Endothelial cell of umbilical vein (primary cell): ENCODE data around the gene RPRML. TPM values are rescaled to one million over a fixed set of nuclear protein-coding genes. Genes with fewer than 3 reads are reported as not detected.

Source experiments
- BruUV-seq: library from RNA; stranded (reverse); fragments of 400-500 nt; replicated peaks from 2 replicates; lab custom pipeline; 2021; lab: Mats Ljungman, UMichigan
- CTCF ChIA-PET: fragments of 300-600, 350-600 bp; sonication (Branson Sonifier 250); formaldehyde crosslinking; loops from one replicate; lab custom pipeline; 2021; ENCODE audit warnings: antibody characterized with exemption, inconsistent platforms; lab: Charles Lee
- POLR2A ChIA-PET: fragments of 300-600, 350-600 bp; sonication (Branson Sonifier 250); formaldehyde crosslinking; loops from one replicate; lab custom pipeline; 2021; ENCODE audit warnings: antibody characterized with exemption, inconsistent platforms; lab: Charles Lee
- DNase-seq: peaks from one replicate; pipeline ENCODE4 v3.0.0-alpha.2; 2011; ENCODE audit warnings: low read depth, low spot score
- FAIRE-seq: peaks from 2 replicates; lab custom pipeline; 2011; peaks lifted over from hg19 to GRCh38; lab: Jason Lieb, UNC
- H2AFZ ChIP-seq: 2 replicates; pipeline ENCODE4 v1.6.0; 2012; ENCODE audit warnings: low read depth, low read length, control low read depth, inconsistent platforms
- H3K27ac ChIP-seq: 2 replicates; pipeline ENCODE4 v1.5.1; 2011; ENCODE audit warnings: low read depth, mild to moderate bottlenecking, control low read depth, low read length, moderate library complexity; ENCODE audit not compliant: insufficient read depth
- H3K27me3 ChIP-seq, 2 experiments: 2 replicates each; pipeline versions ENCODE4 v1.6.0 to v1.6.1; 2011; ENCODE audit warnings: low read length in 2 of 2, mixed read lengths in 1 of 2; ENCODE audit not compliant: control insufficient read depth in 2 of 2, insufficient read depth in 2 of 2
- H3K36me3 ChIP-seq, 2 experiments: 2 replicates in 1 of 2; 3 replicates in 1 of 2; pipeline ENCODE4 v1.5.1; 2011; ENCODE audit warnings: low read length in 2 of 2, mild to moderate bottlenecking in 1 of 2, moderate library complexity in 1 of 2; ENCODE audit not compliant: control insufficient read depth in 2 of 2, insufficient read depth in 2 of 2; ENCODE audit errors: extremely low read depth in 1 of 2
- H3K4me1 ChIP-seq: 3 replicates; pipeline ENCODE4 v1.5.1; 2011; ENCODE audit warnings: mild to moderate bottlenecking, low read length; ENCODE audit not compliant: control insufficient read depth, insufficient read depth; ENCODE audit errors: extremely low read depth
- H3K4me2 ChIP-seq: 2 replicates; pipeline ENCODE4 v1.6.1; 2011; ENCODE audit warnings: low read length, control low read depth, mixed read lengths; ENCODE audit not compliant: insufficient read depth
- H3K4me3 ChIP-seq, 3 experiments: fragments of 200-600 bp in 1 of 3; sonication (generic), shearing (Covaris generic) in 1 of 3; replicated peaks in 1 of 3; 2 replicates each; pipeline ENCODE4 v1.5.1; 2011 to 2016; ENCODE audit warnings: control low read depth in 3 of 3, low read length in 3 of 3, mild to moderate bottlenecking in 2 of 3, inconsistent platforms in 1 of 3, low read depth in 1 of 3, moderate library complexity in 1 of 3; ENCODE audit not compliant: insufficient read depth in 1 of 3
- H3K79me2 ChIP-seq: 2 replicates; pipeline ENCODE4 v1.6.0; 2012; ENCODE audit warnings: low read length, inconsistent platforms; ENCODE audit not compliant: control insufficient read depth, insufficient read depth
- H3K9ac ChIP-seq: replicated peaks from 2 replicates; pipeline ENCODE3; 2011; ENCODE audit warnings: low read length, control low read depth; ENCODE audit not compliant: insufficient read depth; ENCODE audit errors: extremely low read depth
- H3K9me1 ChIP-seq: replicated peaks from 3 replicates; pipeline ENCODE4 v1.6.0; 2011; ENCODE audit warnings: mild to moderate bottlenecking, low read length; ENCODE audit not compliant: control insufficient read depth, insufficient read depth; ENCODE audit errors: extremely low read depth
- H3K9me3 ChIP-seq: replicated peaks from 2 replicates; pipeline ENCODE4 v1.5.1; 2012; ENCODE audit warnings: low read length, inconsistent platforms; ENCODE audit not compliant: control insufficient read depth, insufficient read depth
- H4K20me1 ChIP-seq: replicated peaks from 2 replicates; pipeline ENCODE3; 2011; ENCODE audit warnings: mild to moderate bottlenecking, low read length; ENCODE audit not compliant: control insufficient read depth, insufficient read depth; ENCODE audit errors: extremely low read depth
- FOS ChIP-seq: IDR thresholded peaks from 2 replicates; pipeline ENCODE4 v1.6.1; 2011; ENCODE audit warnings: mild to moderate bottlenecking, low read length, moderate library complexity, borderline replicate concordance; ENCODE audit not compliant: insufficient read depth
- JUN ChIP-seq: IDR thresholded peaks from 2 replicates; pipeline ENCODE4 v1.6.1; 2011; ENCODE audit warnings: borderline replicate concordance, low read depth; ENCODE audit not compliant: insufficient read length, insufficient read depth
- POLR2AphosphoS5 ChIP-seq: IDR thresholded peaks from 2 replicates; pipeline ENCODE4 v1.6.1; 2012; ENCODE audit warnings: low read depth, mild to moderate bottlenecking, control low read depth, low read length, moderate library complexity; ENCODE audit not compliant: insufficient read depth
- dilution Hi-C: fragments of 300-500 bp; cut with MboI; formaldehyde crosslinking; loops from one replicate; pipeline ENCODE4 v1.15.0; 2019; ENCODE audit warnings: low sequenced_read_pairs; ENCODE audit not compliant: extremely low pct_ligation_motif_present
- intact Hi-C: fragments of 100-400 bp; cut with micrococcal nuclease; formaldehyde crosslinking; loops from one replicate; pipeline ENCODE4 v1.10.0; 2022
- polyA plus RNA-seq, 4 experiments: library from polyadenylated mRNA; depleted of rRNA in 3 of 4; stranded (reverse) in 3 of 4; unstranded in 1 of 4; fragments of >200 nt; gene quantifications; 2 replicates each; pipeline versions ENCODE4 v1.2.1 to v1.2.3, GENCODE V29; 2011 to 2012; ENCODE audit warnings: missing spikeins in 1 of 4
- total RNA-seq: library from RNA; stranded (reverse); gene quantifications from 2 replicates; pipeline ENCODE4 v1.2.3, GENCODE V29; 2021
- TF ChIP-seq, protein P1 (sequence below), 2 donors: IDR thresholded peaks; 1 replicate in 1 of 2; 2 replicates in 1 of 2; pipeline ENCODE4 v1.5.1; 2011; ENCODE audit warnings: low read length in 2 of 2, mild to moderate bottlenecking in 2 of 2, moderate library complexity in 2 of 2, control low read depth in 1 of 2, inconsistent platforms in 1 of 2, low read depth in 1 of 2; ENCODE audit not compliant: insufficient read depth in 1 of 2; ENCODE audit errors: extremely low read depth in 1 of 2

Gene RPRML
- total and polyA plus RNA-seq, 2 donors (not counting 3 experiments of a cell fraction or from before 2014, with no cell fraction given), result 0.08 TPM; not detected in 1

DNA sequence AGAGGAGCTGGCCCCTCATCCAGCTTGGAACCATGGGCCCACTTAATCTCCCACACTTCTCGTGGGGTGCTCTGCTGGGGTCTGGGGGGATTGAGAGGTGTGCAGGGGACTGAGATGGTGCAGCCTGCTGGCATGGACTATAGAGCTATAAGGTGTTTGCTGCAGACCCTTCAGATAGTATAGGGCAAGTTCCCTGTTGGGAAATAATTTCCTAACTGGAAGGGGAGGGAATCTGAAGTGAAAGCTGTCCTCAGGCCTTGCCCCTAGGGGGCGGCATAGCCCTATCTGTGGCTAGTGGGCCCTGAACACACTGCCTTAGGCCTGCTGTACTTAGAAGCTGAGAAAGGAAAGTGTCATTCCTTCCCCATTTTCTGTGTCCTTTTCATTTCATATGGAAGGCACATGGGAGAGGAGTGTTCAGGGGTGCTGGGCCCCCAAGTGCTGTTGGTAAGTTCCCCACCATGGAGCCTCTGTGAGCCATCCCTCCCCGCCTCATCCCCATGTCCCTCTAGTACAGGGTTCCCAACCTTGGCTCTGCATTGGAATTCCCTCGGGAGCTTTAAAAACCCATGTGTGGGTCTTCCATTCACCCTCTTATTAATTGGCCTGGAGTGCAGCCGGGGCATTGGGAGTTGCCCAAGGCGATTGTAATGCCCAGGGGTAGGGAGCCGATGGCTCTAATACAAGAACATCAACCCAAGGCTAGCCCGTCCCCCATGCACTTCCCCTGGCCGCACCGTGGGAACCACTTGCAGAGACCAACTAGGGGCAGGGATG lies 36.4 kb downstream of the RPRML start:
- H4K20me1 ChIP-seq, result no peaks in the 10 kb centered on the region
- no peaks in the 10 kb centered on the region for H3K9me1 ChIP-seq
- peaks cover 8 to 18% of the 10 kb centered on the region in 2 experiments for H3K36me3 ChIP-seq
- no TSS peak for BruUV-seq
- no peak overlapping the region for H3K4me3 ChIP-seq
- FAIRE-seq, result peak; percentile 95
- intact Hi-C loops, result loop anchor here (1.0 to 5.0 kb wide), 2 partner anchors 59 to 375 kb away; no protein-coding TSS in a partner anchor
- peaks cover 11% of the 10 kb centered on the region for H3K4me1 ChIP-seq
- H3K79me2 ChIP-seq, result no peaks in the 10 kb centered on the region
- DNase-seq, result peak; percentile 81
- H3K9ac ChIP-seq, result no peak overlapping the region
- H3K4me2 ChIP-seq, result no peak overlapping the region
- dilution Hi-C loops, result no loop called here
- TF ChIP-seq, protein P1, sequence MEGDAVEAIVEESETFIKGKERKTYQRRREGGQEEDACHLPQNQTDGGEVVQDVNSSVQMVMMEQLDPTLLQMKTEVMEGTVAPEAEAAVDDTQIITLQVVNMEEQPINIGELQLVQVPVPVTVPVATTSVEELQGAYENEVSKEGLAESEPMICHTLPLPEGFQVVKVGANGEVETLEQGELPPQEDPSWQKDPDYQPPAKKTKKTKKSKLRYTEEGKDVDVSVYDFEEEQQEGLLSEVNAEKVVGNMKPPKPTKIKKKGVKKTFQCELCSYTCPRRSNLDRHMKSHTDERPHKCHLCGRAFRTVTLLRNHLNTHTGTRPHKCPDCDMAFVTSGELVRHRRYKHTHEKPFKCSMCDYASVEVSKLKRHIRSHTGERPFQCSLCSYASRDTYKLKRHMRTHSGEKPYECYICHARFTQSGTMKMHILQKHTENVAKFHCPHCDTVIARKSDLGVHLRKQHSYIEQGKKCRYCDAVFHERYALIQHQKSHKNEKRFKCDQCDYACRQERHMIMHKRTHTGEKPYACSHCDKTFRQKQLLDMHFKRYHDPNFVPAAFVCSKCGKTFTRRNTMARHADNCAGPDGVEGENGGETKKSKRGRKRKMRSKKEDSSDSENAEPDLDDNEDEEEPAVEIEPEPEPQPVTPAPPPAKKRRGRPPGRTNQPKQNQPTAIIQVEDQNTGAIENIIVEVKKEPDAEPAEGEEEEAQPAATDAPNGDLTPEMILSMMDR (IDR thresholded peaks at IDR 0.05; ENCODE audit: extremely low read depth in 1 of 2, insufficient read depth in 1 of 2, low read depth in 1 of 2, low read length in 2 of 2), result peak; percentile 93 to 94
- no peak for TF ChIP-seq JUN
- TF ChIP-seq FOS, result no peak
- peak; percentile 23 for TF ChIP-seq POLR2AphosphoS5
- POLR2A ChIA-PET, result interaction anchor here (0.6 kb wide), 1 partner anchor 167 kb away, joined by 3 read pairs; no protein-coding TSS in a partner anchor
- H3K9me3 ChIP-seq, result no peaks in the 10 kb centered on the region
- CTCF ChIA-PET, result interaction anchor here (0.6 to 4.2 kb wide), 52 partner anchors 9 to 1140 kb away, joined by 3 to 80 read pairs (median 5); partner anchors contain the start of gene RPRML
- no peak overlapping the region for H3K27ac ChIP-seq
- H3K27me3 ChIP-seq, result no peaks in the 10 kb centered on the region
- no peak overlapping the region for H2AFZ ChIP-seq
